Myocyte (in vitro differentiated cells): ENCODE results near the gene GTF2IRD2. TPM values are rescaled to one million over a fixed set of nuclear protein-coding genes. Genes with fewer than 3 reads are reported as not detected.
"Not testable (repeated sequence)": the region's sequence is repeated elsewhere in the genome, so short reads cannot be mapped to it uniquely, and the experiment has no call there.

Experiments
- DNase-seq: peaks from one replicate; pipeline ENCODE4 v3.0.0-alpha.2; 2012; ENCODE audit warnings: low read depth
- total RNA-seq: library from RNA; depleted of rRNA; stranded (reverse); fragments of >200 nt; gene quantifications from 2 replicates; pipeline ENCODE4 v1.2.3, GENCODE V29; 2014

The GTF2IRD2 gene
- total RNA-seq, 1 donor from 2014 or later = 14.2 TPM

- DNase-seq = peak; percentile 88
Observed at GRCh38 chr7:74788369-74789150, 62.8 kb downstream of the GTF2IRD2 start.

GRCh38 chr7:74783595-74783994 lies 67.8 kb downstream of the GTF2IRD2 start:
- DNase-seq = not testable (repeated sequence)

- DNase-seq = not testable (repeated sequence)
Observed at GRCh38 chr7:74781746-74782145, 69.7 kb downstream of the GTF2IRD2 start.

GRCh38 chr7:74779053-74779452 lies 72.4 kb downstream of the GTF2IRD2 start:
- not testable (repeated sequence) for DNase-seq

GRCh38 chr7:74775111-74775510 lies 76.3 kb downstream of the GTF2IRD2 start:
- not testable (repeated sequence) for DNase-seq

- not testable (repeated sequence) for DNase-seq
Observed at GRCh38 chr7:74773760-74774750, 77.3 kb downstream of the GTF2IRD2 start, which contains the start of gene NCF1. TSS of gene NCF1 (plus strand) at chr7:74774011. CDS start at chr7:74774032, 21 bp downstream.

- DNase-seq = not testable (repeated sequence)
Observed at GRCh38 chr7:74772093-74772492, 79.3 kb downstream of the GTF2IRD2 start.

- DNase-seq = not testable (repeated sequence)
Observed at GRCh38 chr7:74770062-74770461, 81.3 kb downstream of the GTF2IRD2 start.

- DNase-seq = peak; percentile 1
Observed at GRCh38 chr7:74766991-74767390, 84.4 kb downstream of the GTF2IRD2 start.

GRCh38 chr7:74766509-74766908 lies 84.9 kb downstream of the GTF2IRD2 start:
- DNase-seq = not testable (repeated sequence)

GRCh38 chr7:74765205-74765918 lies 86.0 kb downstream of the GTF2IRD2 start:
- not testable (repeated sequence) for DNase-seq

- DNase-seq = not testable (repeated sequence)
Observed at GRCh38 chr7:74758982-74759381, 92.4 kb downstream of the GTF2IRD2 start.

GRCh38 chr7:74758268-74758667 lies 93.1 kb downstream of the GTF2IRD2 start:
- DNase-seq = not testable (repeated sequence)

GRCh38 chr7:74756673-74757072 lies 94.7 kb downstream of the GTF2IRD2 start:
- DNase-seq = not testable (repeated sequence)

- DNase-seq = not testable (repeated sequence)
Observed at GRCh38 chr7:74753921-74754482, 97.4 kb downstream of the GTF2IRD2 start.

Other genes with a start within 250 kb of the GTF2IRD2 start
- gene GTF2I, start 193.9 kb downstream of the GTF2IRD2 start, total RNA-seq = 253 and 267 TPM in 2 replicates
- gene NCF1, start 77.6 kb downstream of the GTF2IRD2 start, total RNA-seq = not detected in 2 replicates
- 18.2 and 18.9 TPM in 2 replicates for gene CASTOR2, start 113.1 kb upstream of the GTF2IRD2 start, total RNA-seq
- gene RCC1L, start 222.2 kb upstream of the GTF2IRD2 start, total RNA-seq = 88.2 and 93.3 TPM in 2 replicates
- gene GTF2IRD2B, start 241.0 kb upstream of the GTF2IRD2 start, total RNA-seq = 43.1 and 44.6 TPM in 2 replicates